Tibial nerve (tissue), 3 donors: ENCODE results near the gene KRTAP10-6.

Source experiments
- POLR2A ChIP-seq, 2 donors: fragments of 450-650 bp; IDR thresholded peaks; one replicate each; pipeline ENCODE4 v1.6.1; 2017; ENCODE audit warnings: antibody characterized with exemption in 2 of 2, mild to moderate bottlenecking in 2 of 2, moderate library complexity in 2 of 2
- TF ChIP-seq, protein P1 (sequence below), 5 experiments: fragments of 200-600 bp in 3 of 5; fragments of 450-650 bp in 2 of 5; sonication (generic) in 3 of 5; IDR thresholded peaks; one replicate each; pipeline ENCODE4 v1.5.1; 2016 to 2019; ENCODE audit warnings: antibody characterized with exemption in 5 of 5, mild to moderate bottlenecking in 3 of 5, moderate library complexity in 2 of 5

- TF ChIP-seq, protein P1, sequence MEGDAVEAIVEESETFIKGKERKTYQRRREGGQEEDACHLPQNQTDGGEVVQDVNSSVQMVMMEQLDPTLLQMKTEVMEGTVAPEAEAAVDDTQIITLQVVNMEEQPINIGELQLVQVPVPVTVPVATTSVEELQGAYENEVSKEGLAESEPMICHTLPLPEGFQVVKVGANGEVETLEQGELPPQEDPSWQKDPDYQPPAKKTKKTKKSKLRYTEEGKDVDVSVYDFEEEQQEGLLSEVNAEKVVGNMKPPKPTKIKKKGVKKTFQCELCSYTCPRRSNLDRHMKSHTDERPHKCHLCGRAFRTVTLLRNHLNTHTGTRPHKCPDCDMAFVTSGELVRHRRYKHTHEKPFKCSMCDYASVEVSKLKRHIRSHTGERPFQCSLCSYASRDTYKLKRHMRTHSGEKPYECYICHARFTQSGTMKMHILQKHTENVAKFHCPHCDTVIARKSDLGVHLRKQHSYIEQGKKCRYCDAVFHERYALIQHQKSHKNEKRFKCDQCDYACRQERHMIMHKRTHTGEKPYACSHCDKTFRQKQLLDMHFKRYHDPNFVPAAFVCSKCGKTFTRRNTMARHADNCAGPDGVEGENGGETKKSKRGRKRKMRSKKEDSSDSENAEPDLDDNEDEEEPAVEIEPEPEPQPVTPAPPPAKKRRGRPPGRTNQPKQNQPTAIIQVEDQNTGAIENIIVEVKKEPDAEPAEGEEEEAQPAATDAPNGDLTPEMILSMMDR (IDR thresholded peaks at IDR 0.05) = no peak
- no peak for TF ChIP-seq POLR2A (IDR thresholded peaks at IDR 0.05)
Observed at GRCh38 chr21:44549525-44550211, 42.6 kb downstream of the KRTAP10-6 start.
